AG04450 (cell line): Measurements from ENCODE around the gene MRPL20. TPM values are rescaled to one million over a fixed set of nuclear protein-coding genes. Genes with fewer than 3 reads are reported as not detected.
A peak's percentile ranks its signal among the peaks of the same experiment; 100 is the strongest.

Experiments
- CTCF ChIA-PET: fragments of 300-600, 350-600 bp; formaldehyde crosslinking; extraction: SDS; loops from one replicate; lab custom pipeline; 2022; ENCODE audit warnings: antibody characterized with exemption, inconsistent platforms; lab: Charles Lee
- POLR2A ChIA-PET: fragments of 350-600 bp; formaldehyde crosslinking; extraction: SDS; loops from one replicate; lab custom pipeline; 2021; ENCODE audit warnings: antibody characterized with exemption, inconsistent platforms; lab: Yijun Ruan, JAX
- DNase-seq: peaks from one replicate; pipeline ENCODE4 v3.0.0-alpha.2; 2011; ENCODE audit warnings: low read depth, low spot score
- H3K27ac ChIP-seq: one replicate; pipeline ENCODE4 v1.5.1; 2012; ENCODE audit warnings: low read depth, low read length, control low read depth
- H3K27me3 ChIP-seq: one replicate; pipeline ENCODE4 v1.6.0; 2012; ENCODE audit warnings: low read length; ENCODE audit not compliant: control insufficient read depth, insufficient read depth
- H3K4me3 ChIP-seq: 2 replicates; pipeline ENCODE4 v1.5.1; 2011; ENCODE audit warnings: mild to moderate bottlenecking, low read depth, low read length, control low read depth
- H3K9me3 ChIP-seq: 2 replicates; pipeline ENCODE4 v1.5.1; 2012; ENCODE audit warnings: low read length; ENCODE audit not compliant: control insufficient read depth, insufficient read depth
- polyA plus RNA-seq: library from polyadenylated mRNA; depleted of rRNA; stranded (reverse); fragments of >200 nt; gene quantifications from 2 replicates; pipeline ENCODE4 v1.2.3, GENCODE V29; 2011
- TF ChIP-seq, protein P1 (sequence below): IDR thresholded peaks from 2 replicates; pipeline ENCODE4 v1.5.1; 2011; ENCODE audit warnings: low read depth, low read length, control low read depth, inconsistent platforms

MRPL20 gene
- polyA plus RNA-seq, 1 experiment = 140 TPM

DNA sequence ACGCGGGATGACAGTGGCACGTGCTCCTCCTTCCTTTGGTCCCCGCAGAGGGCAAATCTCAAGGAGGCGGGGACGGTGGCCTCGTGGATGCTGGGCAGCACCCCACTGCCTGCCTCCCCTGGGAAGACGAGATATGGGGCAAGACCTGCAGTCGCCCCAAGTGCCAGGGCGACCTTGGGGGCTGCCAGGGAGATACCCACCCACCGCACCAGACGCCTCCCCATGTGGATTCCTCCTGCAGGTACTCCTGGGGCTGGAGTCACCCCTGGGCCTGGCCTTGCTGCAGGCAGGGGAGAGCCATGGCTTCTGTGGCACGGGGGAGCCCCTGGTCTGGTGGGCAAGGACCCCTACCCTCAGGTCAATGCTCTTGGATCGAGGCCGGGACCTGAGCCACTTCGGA, 26.2 kb downstream of the MRPL20 start:
- ChIA-PET CTCF (no interaction called here), POLR2A (no interaction called here)
- H3K27me3 ChIP-seq = no peaks in the 10 kb centered on the region
- no peak for DNase-seq
- H3K9me3 ChIP-seq = no peaks in the 10 kb centered on the region
- H3K27ac ChIP-seq = no peak overlapping the region
- no peak overlapping the region for H3K4me3 ChIP-seq
- TF ChIP-seq, protein P1, sequence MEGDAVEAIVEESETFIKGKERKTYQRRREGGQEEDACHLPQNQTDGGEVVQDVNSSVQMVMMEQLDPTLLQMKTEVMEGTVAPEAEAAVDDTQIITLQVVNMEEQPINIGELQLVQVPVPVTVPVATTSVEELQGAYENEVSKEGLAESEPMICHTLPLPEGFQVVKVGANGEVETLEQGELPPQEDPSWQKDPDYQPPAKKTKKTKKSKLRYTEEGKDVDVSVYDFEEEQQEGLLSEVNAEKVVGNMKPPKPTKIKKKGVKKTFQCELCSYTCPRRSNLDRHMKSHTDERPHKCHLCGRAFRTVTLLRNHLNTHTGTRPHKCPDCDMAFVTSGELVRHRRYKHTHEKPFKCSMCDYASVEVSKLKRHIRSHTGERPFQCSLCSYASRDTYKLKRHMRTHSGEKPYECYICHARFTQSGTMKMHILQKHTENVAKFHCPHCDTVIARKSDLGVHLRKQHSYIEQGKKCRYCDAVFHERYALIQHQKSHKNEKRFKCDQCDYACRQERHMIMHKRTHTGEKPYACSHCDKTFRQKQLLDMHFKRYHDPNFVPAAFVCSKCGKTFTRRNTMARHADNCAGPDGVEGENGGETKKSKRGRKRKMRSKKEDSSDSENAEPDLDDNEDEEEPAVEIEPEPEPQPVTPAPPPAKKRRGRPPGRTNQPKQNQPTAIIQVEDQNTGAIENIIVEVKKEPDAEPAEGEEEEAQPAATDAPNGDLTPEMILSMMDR = no peak

DNA sequence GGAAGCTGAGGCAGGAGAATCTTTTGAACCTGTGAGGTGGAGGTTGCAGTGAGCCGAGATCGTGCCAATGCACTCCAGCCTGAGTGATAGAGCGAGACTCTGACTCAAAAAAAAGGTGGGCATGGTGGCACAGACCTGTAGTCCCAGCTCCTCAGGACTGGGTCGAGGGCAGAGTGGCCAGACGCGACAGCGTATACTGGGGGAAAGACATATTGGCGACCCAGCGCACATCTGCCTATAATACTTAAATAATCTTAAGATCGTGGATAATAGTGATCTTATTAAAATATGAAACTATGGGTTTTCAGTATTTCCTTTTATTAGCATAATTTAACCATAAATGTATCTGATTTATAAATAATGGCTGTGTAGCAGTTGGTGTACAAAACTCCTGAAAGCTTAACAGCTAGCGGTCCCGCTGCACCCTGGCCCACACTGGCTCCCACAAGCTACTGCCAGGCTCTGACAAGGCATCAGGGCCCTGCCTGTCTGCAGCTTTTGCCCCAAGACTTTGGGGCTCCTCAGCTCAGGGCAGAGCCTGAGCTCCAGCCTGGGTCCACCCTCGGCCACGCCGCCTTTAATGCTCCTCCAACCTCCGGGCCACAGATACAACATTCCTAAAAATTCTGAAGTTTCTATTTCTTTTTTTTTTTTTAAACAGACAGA, 29.4 kb downstream of the MRPL20 start:
- POLR2A ChIA-PET = interaction anchor here (1.0 kb wide), 1 partner anchor 23 kb away, joined by 5 read pairs; no protein-coding TSS in a partner anchor
- Histone ChIP-seq H3K4me3 (no peak overlapping the region), H3K9me3 (peaks cover 4% of the 10 kb centered on the region; the same call in 1 of the 2 replicates), H3K27me3 (no peaks in the 10 kb centered on the region), H3K27ac (no peak overlapping the region)
- DNase-seq = no peak
- CTCF ChIA-PET = no interaction called here
- TF ChIP-seq, protein P1 = no peak

DNA sequence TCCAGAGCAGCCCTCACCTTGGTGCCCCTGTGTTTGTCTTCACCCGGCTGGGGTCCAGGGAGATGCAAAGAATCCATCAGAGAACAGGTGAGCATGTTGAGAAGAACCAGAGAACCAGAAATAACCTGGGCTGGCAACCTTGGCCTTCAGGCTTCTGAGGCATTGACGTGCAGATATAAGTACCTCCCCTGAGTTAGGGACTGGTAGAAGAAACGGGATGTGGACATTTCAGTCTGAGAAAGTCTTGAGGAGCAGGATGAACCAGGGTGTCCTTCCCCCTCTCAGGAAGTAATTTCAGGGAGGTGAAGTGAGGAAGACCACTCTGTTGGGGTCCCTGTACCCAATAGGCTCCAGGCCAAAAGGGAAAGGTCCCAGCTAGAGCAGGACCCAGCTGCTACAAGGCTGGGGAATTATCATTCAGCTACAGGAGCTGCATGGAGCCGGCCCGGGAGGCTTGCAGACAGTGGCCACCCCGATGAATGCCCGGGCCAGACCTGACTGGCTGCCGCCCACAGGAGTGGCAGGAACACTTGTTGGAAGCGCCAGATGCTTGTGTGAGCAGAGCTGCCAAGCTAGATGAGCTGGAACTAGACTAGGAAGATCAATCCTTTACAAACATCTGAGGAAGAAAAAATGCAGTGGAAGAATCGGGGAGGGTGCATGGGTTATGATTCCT, 30.4 kb downstream of the MRPL20 start:
- POLR2A ChIA-PET = no interaction called here
- no peak overlapping the region for H3K27ac ChIP-seq
- peaks cover 4% of the 10 kb centered on the region; the same call in 1 of the 2 replicates for H3K9me3 ChIP-seq
- no peaks in the 10 kb centered on the region for H3K27me3 ChIP-seq
- TF ChIP-seq, protein P1 = no peak
- DNase-seq = no peak
- no peak overlapping the region for H3K4me3 ChIP-seq
- CTCF ChIA-PET = no interaction called here

DNA sequence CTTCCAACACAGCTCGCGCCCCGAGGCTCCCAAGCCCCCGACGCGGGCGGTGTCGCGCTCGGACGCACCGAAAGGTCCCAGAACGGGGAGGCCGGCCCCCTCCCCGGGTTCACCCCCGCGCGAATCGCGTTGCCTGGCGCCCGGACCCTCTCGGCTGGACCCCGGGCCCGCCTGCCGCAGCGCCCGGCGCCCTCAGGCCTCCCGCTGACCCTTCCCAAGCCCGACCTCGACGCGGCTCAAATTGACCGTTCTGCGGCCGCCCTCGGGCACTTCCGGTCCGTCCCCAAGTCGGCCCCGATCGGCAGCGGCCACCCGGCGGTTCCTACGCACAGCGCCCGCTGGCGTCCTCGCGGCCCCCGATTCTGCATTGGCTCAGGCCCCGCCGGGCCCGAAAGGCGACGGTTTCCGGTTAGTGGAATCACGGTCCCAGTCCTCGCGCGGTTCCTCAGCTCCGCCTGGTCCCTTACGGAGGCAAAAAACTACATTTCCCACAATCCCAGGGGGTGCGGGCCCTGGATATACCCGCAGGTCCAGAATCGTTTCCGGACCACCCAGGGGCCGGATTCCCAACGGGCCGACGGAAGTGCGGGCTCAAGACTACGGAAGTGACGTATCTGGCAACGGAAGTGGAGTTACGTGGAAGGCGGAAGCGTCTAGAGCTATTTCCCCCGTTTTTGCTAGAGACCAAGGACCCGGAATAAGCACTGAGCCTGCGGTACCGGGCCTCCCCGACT, 32.0 kb downstream of the MRPL20 start, which contains the start of gene AURKAIP1:
Gene AURKAIP1 (minus strand): TSS at position 279 of the 734 bp plus-strand sequence. CDS start 451 bp downstream, outside the sequence.
- Histone ChIP-seq H3K9me3 (peaks cover 4% of the 10 kb centered on the region; the same call in 1 of the 2 replicates), H3K4me3 (peak within 1 kb of the TSS; percentile 83), H3K27me3 (no peaks in the 10 kb centered on the region), H3K27ac (peak within 1 kb of the TSS; percentile 85)
- peak; percentile 100 for DNase-seq
- POLR2A ChIA-PET = interaction anchor here (0.6 to 2.2 kb wide), 22 partner anchors 10 to 195 kb away, joined by 3 to 16 read pairs (median 4); partner anchors contain the start of genes ATAD3A, CCNL2, MRPL20 and MXRA8
- CTCF ChIA-PET = interaction anchor here (0.5 kb wide), 1 partner anchor 66 kb away, joined by 3 read pairs; no protein-coding TSS in a partner anchor
- TF ChIP-seq, protein P1 = peak; percentile 47
